Loucy (cell line): ENCODE data around the gene MYCL.

Source experiments
- H2AFZ ChIP-seq: fragments of 200-600 bp; sonication (generic); 2 replicates; pipeline ENCODE4 v1.6.0; 2016; ENCODE audit warnings: antibody characterized with exemption, mild to moderate bottlenecking, low read length, moderate library complexity
- H3F3A ChIP-seq: fragments of 200-600 bp; 2 replicates; pipeline ENCODE4 v1.6.0; 2016; ENCODE audit warnings: antibody characterized with exemption, low read depth, mild to moderate bottlenecking
- H3K27me3 ChIP-seq: fragments of 200-600 bp; sonication (generic); 2 replicates; pipeline ENCODE4 v1.6.1; 2014; ENCODE audit warnings: low read length, mild to moderate bottlenecking; ENCODE audit not compliant: insufficient read depth, poor library complexity, severe bottlenecking
- H3K36me3 ChIP-seq: fragments of 200-600 bp; sonication (generic); 2 replicates; pipeline ENCODE4 v1.6.1; 2016; ENCODE audit warnings: low read length; ENCODE audit not compliant: insufficient read depth
- H3K4me1 ChIP-seq: fragments of 200-600 bp; sonication (generic); 2 replicates; pipeline ENCODE4 v1.5.1; 2014; ENCODE audit warnings: low read length, mild to moderate bottlenecking; ENCODE audit not compliant: insufficient read depth, poor library complexity, severe bottlenecking
- H3K4me2 ChIP-seq: fragments of 200-600 bp; sonication (generic); 2 replicates; pipeline ENCODE4 v1.6.0; 2014; ENCODE audit warnings: antibody characterized with exemption, low read length, low read depth, mild to moderate bottlenecking; ENCODE audit not compliant: poor library complexity, severe bottlenecking
- H3K4me3 ChIP-seq: fragments of 200-600 bp; sonication (generic); 2 replicates; pipeline ENCODE4 v1.5.1; 2014; ENCODE audit warnings: low read length, mild to moderate bottlenecking, mixed read lengths; ENCODE audit not compliant: poor library complexity, severe bottlenecking
- H3K79me2 ChIP-seq: fragments of 200-600 bp; sonication (generic); 2 replicates; pipeline ENCODE4 v1.6.1; 2014; ENCODE audit warnings: low read length; ENCODE audit not compliant: insufficient read depth
- H3K9ac ChIP-seq: fragments of 200-600 bp; sonication (generic); 2 replicates; pipeline ENCODE4 v1.6.0; 2014; ENCODE audit warnings: mild to moderate bottlenecking, low read depth, low read length, moderate library complexity; ENCODE audit not compliant: poor library complexity, severe bottlenecking
- H3K9me2 ChIP-seq: fragments of 200-600 bp; sonication (generic); replicated peaks from 2 replicates; pipeline ENCODE4 v1.6.1; 2016; ENCODE audit warnings: low read depth, low read length, mixed read lengths
- H3K9me3 ChIP-seq: fragments of 200-600 bp; sonication (generic); 2 replicates; pipeline ENCODE4 v1.6.1; 2014; ENCODE audit warnings: mild to moderate bottlenecking, antibody characterized with exemption, low read length, low read depth; ENCODE audit not compliant: insufficient read depth
- H4K20me1 ChIP-seq: fragments of 200-600 bp; sonication (generic); 2 replicates; pipeline ENCODE4 v1.6.0; 2014; ENCODE audit warnings: antibody characterized with exemption, low read length, mild to moderate bottlenecking; ENCODE audit not compliant: insufficient read depth, poor library complexity, severe bottlenecking
- EZH2phosphoT487 ChIP-seq: fragments of 200-600 bp; IDR thresholded peaks from 2 replicates; pipeline ENCODE4 v1.6.1; 2018; ENCODE audit warnings: antibody characterized with exemption, mild to moderate bottlenecking, moderate library complexity, borderline replicate concordance
- TF ChIP-seq, protein P1 (sequence below): fragments of 200-600 bp; sonication (generic); conservative IDR thresholded peaks from 2 replicates; pipeline ENCODE4 v1.5.1; 2014; ENCODE audit warnings: mild to moderate bottlenecking, antibody characterized with exemption, low read length

MYCL gene

GRCh38 chr1:39927538-39927937 lies 25.8 kb upstream of the MYCL start:
- H3K9me2 ChIP-seq = no peaks in the 10 kb centered on the region

DNA sequence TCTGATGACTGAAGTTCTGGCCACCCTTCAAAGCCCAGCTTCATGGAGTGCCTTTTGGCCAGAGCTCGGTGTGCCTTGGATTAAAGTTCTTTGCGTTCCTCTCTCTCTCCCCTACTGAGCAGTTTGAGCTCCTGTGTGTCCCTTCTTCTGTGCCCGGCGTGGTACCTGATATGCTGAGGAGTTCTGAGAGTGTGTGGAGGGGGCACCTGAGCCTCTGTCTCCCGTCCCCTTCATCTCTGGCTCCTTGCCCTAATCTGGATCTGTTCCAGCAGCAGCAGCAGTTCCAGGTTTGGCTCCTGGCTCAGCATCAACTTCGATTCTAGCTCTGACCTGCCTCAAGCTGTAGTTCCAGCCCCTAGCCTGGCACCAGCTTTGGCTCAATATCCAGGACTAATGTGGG lies 25.1 kb upstream of the MYCL start:
- H3K4me3 ChIP-seq = no peak overlapping the region
- H3K9me2 ChIP-seq = no peaks in the 10 kb centered on the region
- no peak overlapping the region for H3K9ac ChIP-seq
- H3K4me2 ChIP-seq = no peak overlapping the region
- H4K20me1 ChIP-seq = no peaks in the 10 kb centered on the region
- H3K36me3 ChIP-seq = no peaks in the 10 kb centered on the region
- H3K79me2 ChIP-seq = no peaks in the 10 kb centered on the region
- no peaks in the 10 kb centered on the region for H3F3A ChIP-seq
- no peaks in the 10 kb centered on the region for H3K27me3 ChIP-seq
- H2AFZ ChIP-seq = no peak overlapping the region
- no peak for TF ChIP-seq EZH2phosphoT487
- TF ChIP-seq, protein P1, sequence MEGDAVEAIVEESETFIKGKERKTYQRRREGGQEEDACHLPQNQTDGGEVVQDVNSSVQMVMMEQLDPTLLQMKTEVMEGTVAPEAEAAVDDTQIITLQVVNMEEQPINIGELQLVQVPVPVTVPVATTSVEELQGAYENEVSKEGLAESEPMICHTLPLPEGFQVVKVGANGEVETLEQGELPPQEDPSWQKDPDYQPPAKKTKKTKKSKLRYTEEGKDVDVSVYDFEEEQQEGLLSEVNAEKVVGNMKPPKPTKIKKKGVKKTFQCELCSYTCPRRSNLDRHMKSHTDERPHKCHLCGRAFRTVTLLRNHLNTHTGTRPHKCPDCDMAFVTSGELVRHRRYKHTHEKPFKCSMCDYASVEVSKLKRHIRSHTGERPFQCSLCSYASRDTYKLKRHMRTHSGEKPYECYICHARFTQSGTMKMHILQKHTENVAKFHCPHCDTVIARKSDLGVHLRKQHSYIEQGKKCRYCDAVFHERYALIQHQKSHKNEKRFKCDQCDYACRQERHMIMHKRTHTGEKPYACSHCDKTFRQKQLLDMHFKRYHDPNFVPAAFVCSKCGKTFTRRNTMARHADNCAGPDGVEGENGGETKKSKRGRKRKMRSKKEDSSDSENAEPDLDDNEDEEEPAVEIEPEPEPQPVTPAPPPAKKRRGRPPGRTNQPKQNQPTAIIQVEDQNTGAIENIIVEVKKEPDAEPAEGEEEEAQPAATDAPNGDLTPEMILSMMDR = no peak
- H3K9me3 ChIP-seq = no peaks in the 10 kb centered on the region
- no peaks in the 10 kb centered on the region for H3K4me1 ChIP-seq

More at GRCh38 chr1:39927538-39927937, 25.8 kb upstream of the MYCL start:
- Histone ChIP-seq H3K9me3 (no peaks in the 10 kb centered on the region), H3K27me3 (no peaks in the 10 kb centered on the region), H3K36me3 (no peaks in the 10 kb centered on the region), H2AFZ (no peak overlapping the region), H4K20me1 (no peaks in the 10 kb centered on the region), H3K79me2 (no peaks in the 10 kb centered on the region), H3K9ac (no peak overlapping the region), H3K4me2 (no peak overlapping the region), H3K4me1 (no peaks in the 10 kb centered on the region), H3F3A (no peaks in the 10 kb centered on the region), H3K4me3 (no peak overlapping the region)
- TF ChIP-seq, protein P1 = no peak
- TF ChIP-seq EZH2phosphoT487 = no peak

DNA sequence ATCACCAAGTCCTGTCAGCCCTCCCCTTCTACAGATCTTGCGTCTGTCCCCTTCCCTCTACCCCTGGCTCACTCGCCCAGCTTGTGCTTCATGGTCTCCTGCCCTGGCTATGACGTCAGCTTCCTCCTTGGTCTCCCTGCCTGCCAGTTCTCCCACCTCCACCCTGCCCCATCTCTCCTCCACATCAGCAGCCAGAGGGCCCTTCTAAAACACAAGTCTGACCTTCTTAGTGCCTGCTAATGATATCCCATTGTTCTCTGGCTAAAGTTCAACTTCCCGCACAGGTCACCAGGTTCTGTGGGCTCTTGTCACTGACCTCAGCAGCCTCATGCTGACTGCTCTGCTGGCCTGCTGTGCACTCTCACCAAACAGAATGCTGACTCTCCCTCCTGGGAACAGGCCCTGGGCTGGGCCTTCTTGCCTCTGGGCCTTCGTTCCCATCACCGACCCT lies 24.7 kb upstream of the MYCL start:
- no peaks in the 10 kb centered on the region for H3K4me1 ChIP-seq
- H3K9me2 ChIP-seq = no peaks in the 10 kb centered on the region
- no peaks in the 10 kb centered on the region for H3K9me3 ChIP-seq
- H4K20me1 ChIP-seq = no peaks in the 10 kb centered on the region
- H3K36me3 ChIP-seq = no peaks in the 10 kb centered on the region
- H3K4me2 ChIP-seq = no peak overlapping the region
- H3K9ac ChIP-seq = no peak overlapping the region
- H3F3A ChIP-seq = no peaks in the 10 kb centered on the region
- no peaks in the 10 kb centered on the region for H3K27me3 ChIP-seq
- no peak overlapping the region for H3K4me3 ChIP-seq
- TF ChIP-seq, protein P1 = no peak
- TF ChIP-seq EZH2phosphoT487 = no peak
- H2AFZ ChIP-seq = no peak overlapping the region
- H3K79me2 ChIP-seq = no peaks in the 10 kb centered on the region
